ENCODE results near the gene ZPBP2. TPM values are rescaled to one million over a fixed set of nuclear protein-coding genes. Genes with fewer than 3 reads are reported as not detected.

ZPBP2 gene
- total RNA-seq, 1 experiment from 2014 or later = not detected

DNA sequence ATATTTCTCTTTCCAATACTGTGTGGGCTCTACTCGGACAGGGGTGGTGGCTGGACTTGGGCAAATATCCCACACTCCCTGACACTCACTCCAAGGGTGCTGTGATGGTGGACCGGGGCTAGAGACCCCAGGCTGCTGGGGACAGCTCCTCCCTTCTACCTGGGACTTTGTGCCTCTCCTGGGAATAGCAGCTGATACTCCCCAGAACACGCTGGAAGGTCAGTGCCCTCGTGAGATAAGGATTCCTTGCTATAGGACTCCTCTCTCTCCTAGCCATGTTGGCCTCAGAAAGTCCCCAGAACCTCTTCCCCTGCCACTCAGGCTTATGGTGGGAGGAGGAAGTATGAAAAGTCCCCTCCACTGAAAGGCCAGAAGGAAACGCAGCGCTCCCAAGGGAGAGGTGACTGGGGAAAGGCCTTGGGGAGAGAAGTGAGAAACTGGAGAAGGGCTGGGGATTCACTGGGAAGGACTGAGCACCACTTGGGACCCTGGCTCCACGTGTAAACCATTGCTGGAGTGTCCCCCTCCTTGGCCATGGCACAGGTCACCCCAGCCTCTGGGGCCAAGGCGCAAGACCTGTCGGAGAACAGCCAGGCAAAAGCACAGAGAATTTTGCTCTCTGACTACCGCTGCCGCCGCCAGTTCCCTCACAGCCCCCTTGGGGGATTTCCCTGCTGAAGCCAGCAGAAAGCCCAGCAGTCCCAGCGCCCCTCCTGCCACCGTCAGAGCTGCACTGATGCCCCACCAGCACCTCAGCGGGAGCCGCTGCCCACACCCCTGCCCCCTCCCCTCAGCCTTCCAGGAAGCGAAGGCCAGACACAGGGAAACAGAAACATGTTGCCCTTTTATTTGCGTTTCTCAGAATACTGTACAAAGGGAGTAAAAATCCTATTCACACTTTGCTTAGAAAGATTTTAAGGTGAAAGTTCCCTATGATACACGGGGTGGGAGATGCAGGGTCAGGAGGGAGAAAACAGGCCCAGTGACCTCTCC, 52.5 kb downstream of the ZPBP2 start:
- intact Hi-C loops (cut with micrococcal nuclease) = no loop called here

DNA sequence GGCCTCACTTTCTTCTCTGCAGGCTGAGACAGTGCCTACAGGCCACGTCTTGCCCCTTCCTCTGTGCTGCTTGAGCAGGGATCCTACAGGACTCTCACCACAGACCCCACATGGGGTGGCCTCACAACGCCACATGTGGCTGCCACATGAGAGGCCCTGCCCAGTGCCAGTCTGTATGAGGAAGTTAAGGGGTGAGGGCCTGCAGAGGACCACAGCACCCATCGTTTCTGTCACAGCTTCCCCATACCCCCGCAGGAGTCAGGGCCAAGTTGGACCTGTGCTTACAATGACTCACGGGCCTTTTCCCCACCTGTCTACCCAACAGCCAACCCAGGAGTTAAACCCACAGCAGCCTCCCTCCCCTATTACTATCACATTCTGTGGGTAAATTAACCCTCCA, 53.3 kb downstream of the ZPBP2 start:
- peaks cover 16% of the 10 kb centered on the region; the same call in 1 of the 2 replicates for H3K79me2 ChIP-seq (ENCODE audit: insufficient read depth, low read length)
- H3K4me1 ChIP-seq (ENCODE audit: control insufficient read depth in 1 of 2, insufficient read depth in 2 of 2, low read length in 2 of 2) = peaks cover 0 to 5% of the 10 kb centered on the region in 2 experiments; a peak in 2 of 4 replicates
- no peak overlapping the region for H3K9ac ChIP-seq (ENCODE audit: low read length)
- TSS peak; percentile 58 for BruUV-seq (replicated peaks)
- TF ChIP-seq, protein P1, sequence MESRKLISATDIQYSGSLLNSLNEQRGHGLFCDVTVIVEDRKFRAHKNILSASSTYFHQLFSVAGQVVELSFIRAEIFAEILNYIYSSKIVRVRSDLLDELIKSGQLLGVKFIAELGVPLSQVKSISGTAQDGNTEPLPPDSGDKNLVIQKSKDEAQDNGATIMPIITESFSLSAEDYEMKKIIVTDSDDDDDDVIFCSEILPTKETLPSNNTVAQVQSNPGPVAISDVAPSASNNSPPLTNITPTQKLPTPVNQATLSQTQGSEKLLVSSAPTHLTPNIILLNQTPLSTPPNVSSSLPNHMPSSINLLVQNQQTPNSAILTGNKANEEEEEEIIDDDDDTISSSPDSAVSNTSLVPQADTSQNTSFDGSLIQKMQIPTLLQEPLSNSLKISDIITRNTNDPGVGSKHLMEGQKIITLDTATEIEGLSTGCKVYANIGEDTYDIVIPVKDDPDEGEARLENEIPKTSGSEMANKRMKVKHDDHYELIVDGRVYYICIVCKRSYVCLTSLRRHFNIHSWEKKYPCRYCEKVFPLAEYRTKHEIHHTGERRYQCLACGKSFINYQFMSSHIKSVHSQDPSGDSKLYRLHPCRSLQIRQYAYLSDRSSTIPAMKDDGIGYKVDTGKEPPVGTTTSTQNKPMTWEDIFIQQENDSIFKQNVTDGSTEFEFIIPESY (IDR thresholded peaks at IDR 0.05; ENCODE audit: extremely low read depth, insufficient replicate concordance, low read length) = no peak
- TF ChIP-seq, protein P2, sequence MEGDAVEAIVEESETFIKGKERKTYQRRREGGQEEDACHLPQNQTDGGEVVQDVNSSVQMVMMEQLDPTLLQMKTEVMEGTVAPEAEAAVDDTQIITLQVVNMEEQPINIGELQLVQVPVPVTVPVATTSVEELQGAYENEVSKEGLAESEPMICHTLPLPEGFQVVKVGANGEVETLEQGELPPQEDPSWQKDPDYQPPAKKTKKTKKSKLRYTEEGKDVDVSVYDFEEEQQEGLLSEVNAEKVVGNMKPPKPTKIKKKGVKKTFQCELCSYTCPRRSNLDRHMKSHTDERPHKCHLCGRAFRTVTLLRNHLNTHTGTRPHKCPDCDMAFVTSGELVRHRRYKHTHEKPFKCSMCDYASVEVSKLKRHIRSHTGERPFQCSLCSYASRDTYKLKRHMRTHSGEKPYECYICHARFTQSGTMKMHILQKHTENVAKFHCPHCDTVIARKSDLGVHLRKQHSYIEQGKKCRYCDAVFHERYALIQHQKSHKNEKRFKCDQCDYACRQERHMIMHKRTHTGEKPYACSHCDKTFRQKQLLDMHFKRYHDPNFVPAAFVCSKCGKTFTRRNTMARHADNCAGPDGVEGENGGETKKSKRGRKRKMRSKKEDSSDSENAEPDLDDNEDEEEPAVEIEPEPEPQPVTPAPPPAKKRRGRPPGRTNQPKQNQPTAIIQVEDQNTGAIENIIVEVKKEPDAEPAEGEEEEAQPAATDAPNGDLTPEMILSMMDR (IDR thresholded peaks at IDR 0.05 in 2 of 3, conservative IDR thresholded peaks at IDR 0.05 in 1 of 3; ENCODE audit: borderline replicate concordance in 1 of 3, insufficient read depth in 1 of 3, low read depth in 2 of 3, low read length in 2 of 3) = no peak
- TF ChIP-seq POLR2A (IDR thresholded peaks at IDR 0.05; ENCODE audit: borderline replicate concordance, extremely low read depth, insufficient read depth, insufficient read length) (no peak), ZFX (IDR thresholded peaks at IDR 0.05) (no peak), FOSL1 (IDR thresholded peaks at IDR 0.05; ENCODE audit: low read depth) (no peak), EGR1 (IDR thresholded peaks at IDR 0.05; ENCODE audit: low read depth) (no peak), POLR2AphosphoS5 (IDR thresholded peaks at IDR 0.05; ENCODE audit: low read depth, low read length) (no peak)
- DNase-seq (ENCODE audit: low read depth, low spot score) (no peak), ATAC-seq (no peak)
- no peak overlapping the region for H3K4me3 ChIP-seq (replicated peaks in 1 of 2; ENCODE audit: low read depth in 1 of 2, low read length in 2 of 2)
- no peak overlapping the region for H3K4me2 ChIP-seq (ENCODE audit: low read length)
- ChIA-PET CTCF (no interaction called here), POLR2A (no interaction called here), RAD21 (ENCODE audit: low non-redundant PET in 1 of 2, low total read pairs in 2 of 2, uncharacterized antibody in 2 of 2, unreplicated experiment in 2 of 2) (no interaction called here)
- no peaks in the 10 kb centered on the region for H3K9me3 ChIP-seq (ENCODE audit: control insufficient read depth in 1 of 2, insufficient read depth in 1 of 2, low read depth in 1 of 2, low read length in 2 of 2)
- H4K20me1 ChIP-seq (ENCODE audit: insufficient read depth) = no peaks in the 10 kb centered on the region
- peaks cover 5 to 31% of the 10 kb centered on the region in 2 experiments; a peak in 2 of 4 replicates for H3K36me3 ChIP-seq (ENCODE audit: control insufficient read depth in 1 of 2, insufficient read depth in 2 of 2, low read length in 2 of 2)
- H3K9me2 ChIP-seq (ENCODE audit: insufficient read depth) = no peaks in the 10 kb centered on the region
- no peaks in the 10 kb centered on the region for H3K27me3 ChIP-seq (ENCODE audit: insufficient read depth, low read length)
- no peak overlapping the region for H2AFZ ChIP-seq (ENCODE audit: low read depth, low read length, poor library complexity, severe bottlenecking)
- intact Hi-C loops (cut with micrococcal nuclease) = no loop called here
- no peak overlapping the region for H3K27ac ChIP-seq (ENCODE audit: low read depth, low read length)

More for the DNA sequence above, 52.5 kb downstream of the ZPBP2 start:
- Histone ChIP-seq H3K4me1 (ENCODE audit: control insufficient read depth in 1 of 2, insufficient read depth in 2 of 2, low read length in 2 of 2) (no peaks in the 10 kb centered on the region), H3K36me3 (ENCODE audit: control insufficient read depth in 1 of 2, insufficient read depth in 2 of 2, low read length in 2 of 2) (peaks cover 5 to 31% of the 10 kb centered on the region in 2 experiments; a peak in 2 of 4 replicates), H3K27me3 (ENCODE audit: insufficient read depth, low read length) (no peaks in the 10 kb centered on the region), H2AFZ (ENCODE audit: low read depth, low read length, poor library complexity, severe bottlenecking) (no peak overlapping the region), H3K4me3 (replicated peaks in 1 of 2; ENCODE audit: low read depth in 1 of 2, low read length in 2 of 2) (no peak overlapping the region), H3K4me2 (ENCODE audit: low read length) (no peak overlapping the region), H3K27ac (ENCODE audit: low read depth, low read length) (no peak overlapping the region), H4K20me1 (ENCODE audit: insufficient read depth) (no peaks in the 10 kb centered on the region), H3K9me2 (ENCODE audit: insufficient read depth) (no peaks in the 10 kb centered on the region), H3K9ac (ENCODE audit: low read length) (no peak overlapping the region), H3K79me2 (ENCODE audit: insufficient read depth, low read length) (peaks cover 8% of the 10 kb centered on the region; the same call in 1 of the 2 replicates), H3K9me3 (ENCODE audit: control insufficient read depth in 1 of 2, insufficient read depth in 1 of 2, low read depth in 1 of 2, low read length in 2 of 2) (no peaks in the 10 kb centered on the region)
- POLR2A ChIA-PET = no interaction called here
- CTCF ChIA-PET = no interaction called here
- ATAC-seq = no peak
- DNase-seq (ENCODE audit: low read depth, low spot score) = no peak
- TF ChIP-seq ZFX (IDR thresholded peaks at IDR 0.05) = no peak
- no peak for TF ChIP-seq POLR2AphosphoS5 (IDR thresholded peaks at IDR 0.05; ENCODE audit: low read depth, low read length)
- no peak for TF ChIP-seq POLR2A (IDR thresholded peaks at IDR 0.05; ENCODE audit: borderline replicate concordance, extremely low read depth, insufficient read depth, insufficient read length)
- TF ChIP-seq RAD21 (IDR thresholded peaks at IDR 0.05; ENCODE audit: low read depth) = no peak
- TF ChIP-seq CEBPB (IDR thresholded peaks at IDR 0.05; ENCODE audit: low read depth) = no peak
- no peak for TF ChIP-seq ZNF274 (IDR thresholded peaks at IDR 0.05; ENCODE audit: low read depth, low read length)
- no peak for TF ChIP-seq CBX3 (IDR thresholded peaks at IDR 0.05; ENCODE audit: low read depth)
- no TSS peak for BruUV-seq (replicated peaks)
- RAD21 ChIA-PET (ENCODE audit: low non-redundant PET in 1 of 2, low total read pairs in 2 of 2, uncharacterized antibody in 2 of 2, unreplicated experiment in 2 of 2) = no interaction called here

Measured in HCT116 (cell line).